IPS-NIHi7 (cell line): ENCODE measurements around the gene SCGN.
"Not testable (repeated sequence)": the region's sequence is repeated elsewhere in the genome, so short reads cannot be mapped to it uniquely, and the experiment has no call there.

Source experiments
- DNase-seq: peaks from one replicate; pipeline ENCODE4 v3.0.0; 2012; ENCODE audit warnings: mixed read lengths; ENCODE audit errors: extremely low spot score

SCGN gene

DNA sequence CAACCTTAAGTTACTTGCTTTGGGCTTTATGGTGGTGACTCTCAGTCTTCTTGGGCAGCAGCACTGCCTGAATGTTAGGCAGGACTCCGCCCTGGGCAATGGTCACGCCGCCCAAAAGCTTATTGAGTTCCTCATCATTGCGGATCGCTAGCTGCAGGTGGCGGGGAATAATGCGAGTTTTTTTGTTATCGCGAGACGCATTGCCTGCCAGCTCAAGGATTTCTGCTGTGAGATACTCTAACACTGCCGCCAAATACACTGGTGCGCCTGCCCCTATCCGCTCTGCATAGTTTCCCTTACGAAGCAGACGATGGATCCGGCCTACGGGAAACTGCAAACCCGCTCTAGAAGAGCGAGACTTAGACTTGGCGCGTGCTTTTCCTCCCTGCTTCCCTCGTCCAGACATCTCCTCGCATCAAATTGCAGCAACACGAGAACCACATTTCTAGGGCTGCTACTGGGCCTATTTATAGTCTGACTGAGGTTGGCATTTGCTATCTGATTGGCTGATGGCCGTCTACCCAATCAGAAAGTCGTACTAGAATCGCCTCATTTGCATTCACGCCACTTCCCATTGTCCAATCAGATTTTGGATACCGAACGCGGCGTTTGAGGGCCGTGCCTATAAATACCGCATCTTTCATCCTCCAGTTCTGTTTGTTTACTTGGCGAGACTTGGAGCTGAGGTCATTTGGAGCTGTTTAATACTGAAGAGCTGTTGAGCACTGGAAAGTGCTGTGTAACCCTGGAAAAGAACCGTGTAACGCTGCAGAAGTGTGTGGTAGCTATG, 74.3 kb downstream of the SCGN start:
- DNase-seq, result no peak

DNA sequence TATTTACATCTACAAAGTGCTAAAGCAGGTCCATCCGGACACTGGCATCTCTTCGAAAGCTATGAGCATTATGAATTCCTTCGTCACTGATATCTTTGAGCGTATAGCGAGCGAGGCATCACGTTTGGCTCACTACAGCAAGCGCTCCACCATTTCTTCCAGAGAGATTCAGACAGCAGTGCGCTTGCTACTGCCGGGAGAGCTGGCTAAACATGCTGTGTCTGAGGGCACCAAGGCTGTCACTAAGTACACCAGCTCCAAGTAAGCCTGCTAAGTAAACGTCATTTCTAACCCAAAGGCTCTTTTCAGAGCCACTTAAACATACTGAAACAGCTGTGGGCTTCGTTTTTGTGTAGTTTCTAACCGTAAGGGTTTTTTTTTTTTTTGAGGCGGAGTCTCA, 75.0 kb downstream of the SCGN start:
- no peak for DNase-seq

DNA sequence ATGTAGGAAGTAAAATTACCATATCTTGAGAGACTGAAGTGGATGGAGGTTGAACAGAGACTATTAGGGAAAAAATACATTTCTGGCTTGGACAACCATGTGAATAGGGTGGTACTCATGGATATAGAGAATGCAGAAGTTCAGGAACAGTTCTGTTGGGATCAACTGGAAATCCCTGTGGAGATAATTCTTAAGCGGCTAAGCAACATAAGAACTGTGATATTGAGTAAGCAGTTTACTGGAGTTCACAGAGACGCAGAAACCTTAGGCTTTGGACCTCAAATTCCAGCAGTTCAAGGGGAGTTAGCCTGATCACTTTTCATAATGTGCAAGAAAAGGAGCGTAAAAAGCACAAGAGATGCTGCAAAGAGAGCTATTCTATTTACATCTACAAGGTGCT, 78.9 kb downstream of the SCGN start:
- DNase-seq, result no peak

DNA sequence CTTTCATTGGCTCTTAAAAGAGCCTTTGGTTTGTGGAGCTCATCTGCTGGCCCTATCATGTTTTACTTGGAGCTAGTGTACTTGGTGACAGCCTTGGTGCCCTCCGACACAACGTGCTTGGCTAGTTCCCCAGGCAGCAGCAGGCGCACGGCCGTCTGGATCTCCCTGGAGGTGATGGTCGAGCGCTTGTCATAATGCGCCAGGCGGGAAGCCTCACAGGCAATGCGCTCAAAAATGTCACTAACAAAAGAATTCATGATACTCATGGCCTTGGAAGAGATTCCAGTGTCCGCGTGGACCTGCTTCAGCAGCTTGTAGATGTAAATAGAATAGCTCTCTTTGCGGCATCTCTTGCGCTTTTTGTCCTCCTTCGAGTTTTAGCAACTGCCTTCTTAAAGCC, 79.7 kb downstream of the SCGN start:
- DNase-seq, result no peak

DNA sequence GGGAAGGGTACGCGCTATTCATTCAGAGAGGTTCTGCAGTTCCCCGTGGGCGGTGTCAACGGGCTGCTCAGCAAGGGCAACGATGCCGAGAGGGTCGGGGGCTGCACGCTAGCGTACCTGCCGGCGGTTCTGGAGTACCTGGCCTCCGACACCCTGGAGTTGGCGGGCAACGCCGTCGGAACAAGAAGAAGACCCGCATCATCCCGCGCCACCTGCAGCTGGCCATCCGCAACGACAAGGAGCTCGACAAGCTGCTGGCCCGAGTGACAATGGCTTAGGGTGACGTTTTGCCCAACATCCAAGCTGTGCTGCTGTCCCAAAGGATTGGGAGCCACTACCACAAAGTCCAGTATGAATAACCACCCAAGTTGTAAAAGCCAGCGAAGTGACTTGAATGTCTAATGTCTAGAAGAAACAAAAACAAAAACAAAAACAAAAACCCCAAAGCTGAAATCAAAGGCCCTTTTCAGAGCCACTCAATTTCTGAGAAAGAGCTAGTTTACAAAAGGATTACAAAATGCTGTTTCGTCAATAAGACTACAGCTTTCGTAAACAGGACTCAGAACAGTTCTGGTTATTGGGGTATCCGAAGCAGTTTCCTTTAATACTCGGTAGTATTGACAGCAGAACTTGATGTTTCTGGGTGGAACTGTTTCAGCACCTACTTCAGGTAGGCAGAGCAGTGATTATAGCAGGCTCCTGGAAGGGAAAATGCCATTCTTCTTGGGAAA, 80.6 kb downstream of the SCGN start:
- peak; percentile 31 for DNase-seq

DNA sequence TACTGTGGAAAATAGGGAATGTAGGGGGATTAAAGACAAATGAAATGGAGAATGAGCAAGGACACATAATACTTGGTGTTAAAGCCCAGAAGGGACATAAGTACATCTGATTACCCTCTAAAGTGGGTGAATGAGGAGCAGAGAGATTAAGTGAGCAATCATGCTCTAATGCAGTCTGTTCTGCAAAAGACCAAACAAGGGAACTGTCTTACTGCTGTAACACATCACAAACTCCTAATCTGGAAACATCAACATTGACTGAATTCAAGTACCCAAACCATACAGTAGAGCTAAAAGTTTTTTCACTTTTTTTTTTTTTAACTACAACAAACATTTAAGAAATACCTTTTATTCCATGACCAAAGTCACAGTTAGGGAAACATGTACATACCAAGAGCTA, 83.2 kb downstream of the SCGN start:
- DNase-seq, result no peak

DNA sequence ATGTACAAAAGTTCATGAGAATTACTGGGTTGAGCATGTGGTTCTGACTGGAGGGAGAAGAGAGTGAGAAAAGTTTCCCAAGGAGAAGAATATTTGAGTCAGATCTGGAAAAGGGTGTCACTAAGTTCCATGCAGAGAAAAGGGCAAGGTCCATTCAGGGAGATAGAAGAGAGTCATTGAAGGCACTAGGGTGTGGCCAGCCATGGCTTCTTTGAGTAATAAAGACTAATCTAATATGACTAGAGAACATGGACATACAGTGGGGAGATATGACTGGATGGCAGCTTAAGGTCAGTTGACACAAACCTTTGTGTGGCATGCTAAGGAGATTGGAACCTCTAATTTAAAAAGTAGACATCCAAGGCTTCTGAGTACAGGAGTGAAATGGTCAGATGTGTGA, 91.9 kb downstream of the SCGN start:
- DNase-seq, result no peak

DNA sequence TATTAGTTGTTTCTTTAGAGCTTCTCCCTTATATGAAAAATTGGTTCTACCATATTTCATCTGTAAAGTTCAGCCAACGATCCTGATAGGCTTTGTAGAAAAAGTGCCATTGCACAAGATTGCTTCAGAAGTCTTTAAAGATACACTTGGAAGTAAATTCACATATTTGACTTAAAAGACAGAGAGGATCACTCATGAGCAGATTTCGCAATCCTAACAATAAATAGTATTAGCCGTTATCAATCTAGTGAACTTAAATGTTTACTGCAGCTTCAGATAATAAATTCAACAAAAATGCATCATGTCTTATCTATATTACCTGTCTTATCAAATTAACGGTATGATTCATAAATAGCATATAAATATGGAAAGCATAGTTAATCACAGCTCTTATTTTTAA, 93.8 kb downstream of the SCGN start:
- DNase-seq, result no peak

DNA sequence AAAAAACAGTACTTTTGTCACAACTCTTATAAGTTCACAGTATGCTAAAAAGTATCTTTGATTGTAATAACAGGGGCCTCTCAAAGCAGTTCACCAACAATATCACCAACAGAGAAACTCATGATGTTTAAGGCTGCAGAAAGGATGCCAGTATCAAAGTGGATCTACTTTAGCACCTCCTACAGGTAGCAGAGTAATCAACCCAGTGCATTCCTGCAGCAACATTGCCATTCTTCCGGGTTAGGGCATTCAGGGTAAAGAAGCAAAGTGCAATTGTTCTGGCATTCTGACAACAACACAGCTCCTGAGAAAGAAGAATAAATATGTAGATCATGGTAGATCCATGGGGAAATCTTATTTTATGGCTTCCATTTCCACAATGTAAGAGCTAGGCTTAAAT, 95.0 kb downstream of the SCGN start:
- DNase-seq, result peak; percentile 44

DNA sequence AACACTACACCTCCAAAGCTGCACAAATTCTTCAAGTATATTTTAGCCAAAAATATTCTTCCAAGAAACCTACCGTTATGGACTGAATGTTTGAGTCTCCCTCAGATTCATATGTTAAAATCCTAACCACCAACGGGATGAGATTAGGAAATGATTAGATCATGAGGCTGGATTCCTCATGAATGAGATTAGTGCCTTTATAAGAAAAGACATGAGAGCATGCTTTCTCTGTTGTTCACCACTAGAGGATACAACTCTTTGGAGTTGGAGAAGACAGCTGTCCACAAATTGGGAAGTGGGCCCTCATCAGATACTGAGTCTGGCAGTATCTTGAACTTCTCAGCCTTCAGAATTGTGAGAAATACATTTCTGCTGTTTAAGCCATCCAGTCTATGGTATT, 95.5 kb downstream of the SCGN start:
- DNase-seq, result no peak

DNA sequence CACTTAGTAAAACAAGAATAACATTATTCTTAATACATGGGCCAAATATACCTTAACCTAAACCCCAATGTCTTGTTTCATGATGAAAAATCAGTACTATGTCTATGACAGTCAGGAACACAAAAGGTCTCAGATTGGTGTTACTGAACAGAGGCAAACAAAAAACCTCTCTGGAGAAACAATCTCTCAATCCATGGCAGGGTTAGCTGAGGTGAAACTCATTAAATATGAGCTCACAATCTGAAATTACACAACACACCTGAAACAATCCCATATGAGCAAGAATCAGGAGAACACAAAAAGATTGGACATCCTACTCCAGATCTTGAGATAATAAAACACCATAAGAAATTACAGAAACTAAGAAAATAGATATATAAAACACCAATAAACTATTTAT, 96.0 kb downstream of the SCGN start:
- no peak for DNase-seq

DNA sequence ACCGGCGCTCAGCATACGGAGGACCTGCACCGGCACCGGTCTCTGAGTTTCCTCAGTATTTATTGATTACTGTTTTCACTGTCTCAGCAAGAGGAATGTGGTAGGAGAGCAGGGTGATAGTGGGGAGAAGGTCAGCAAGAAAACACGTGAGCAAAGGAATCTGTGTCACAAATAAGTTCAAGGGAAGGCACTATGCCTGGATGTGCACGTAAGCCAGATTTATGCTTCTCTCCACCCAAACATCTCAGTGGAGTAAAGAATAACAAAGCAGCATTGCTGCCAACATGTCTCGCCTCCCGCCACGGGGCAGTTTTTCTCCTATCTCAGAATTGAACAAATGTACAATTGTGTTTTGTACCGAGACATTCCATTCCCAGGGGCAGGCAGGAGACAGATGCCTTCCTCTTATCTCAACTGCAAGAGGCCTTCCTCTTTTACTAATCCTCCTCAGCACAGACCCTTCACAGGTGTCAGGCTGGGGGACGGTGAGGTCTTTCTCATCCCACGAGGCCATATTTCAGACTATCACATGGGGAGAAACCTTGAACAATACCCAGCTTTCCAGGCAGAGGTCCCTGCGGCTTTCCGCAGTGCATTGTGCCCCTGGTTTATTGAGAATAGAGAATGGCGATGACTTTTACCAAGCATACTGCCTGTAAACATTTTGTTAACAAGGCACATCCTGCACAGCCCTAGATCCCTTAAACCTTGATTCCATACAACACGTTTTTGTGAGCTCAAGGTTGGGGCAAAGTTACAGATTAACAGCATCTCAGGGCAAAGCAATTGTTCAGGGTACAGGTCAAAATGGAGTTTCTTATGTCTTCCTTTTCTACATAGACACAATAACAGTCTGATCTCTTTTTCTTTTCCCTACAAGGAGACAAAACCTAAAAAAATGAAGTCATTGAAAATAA, 96.8 kb downstream of the SCGN start:
- not testable (repeated sequence) for DNase-seq

DNA sequence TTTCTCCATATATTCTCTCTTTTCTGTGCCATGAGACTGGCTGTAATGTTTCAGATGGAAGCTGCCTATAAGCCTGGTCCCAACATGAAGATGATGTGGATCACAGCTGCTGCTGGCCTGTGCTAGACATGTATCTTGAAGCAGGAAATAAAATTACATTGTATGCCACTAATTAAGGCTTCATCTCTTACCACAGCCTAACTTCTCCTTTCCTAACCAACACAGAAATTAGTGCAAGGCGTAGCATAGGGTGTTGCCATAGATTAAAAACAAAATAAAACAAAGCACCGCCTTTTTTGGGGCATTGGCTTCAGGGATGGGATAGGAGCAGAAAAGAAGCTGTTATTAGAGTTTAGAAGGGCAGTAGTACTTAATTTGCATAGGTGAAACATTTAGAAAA, 97.8 kb downstream of the SCGN start:
- DNase-seq, result no peak

DNA sequence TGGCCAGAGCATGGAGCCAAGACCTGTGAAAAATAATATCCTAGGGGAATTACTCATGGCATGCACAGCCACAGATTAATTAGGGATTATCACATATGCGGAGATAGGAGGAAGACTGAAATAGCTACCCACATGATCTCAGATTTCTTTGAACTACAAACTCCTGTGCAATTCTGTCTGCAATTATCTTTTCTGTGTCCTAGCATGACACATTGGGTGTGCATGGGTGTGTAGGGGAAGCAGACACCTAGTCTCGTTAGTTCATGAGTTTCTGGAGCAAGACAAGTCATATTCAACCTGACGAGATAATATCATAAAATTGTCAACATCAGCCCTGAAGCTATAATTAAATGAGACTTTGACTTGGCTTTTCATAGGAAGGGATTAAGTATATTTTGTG, 98.9 kb downstream of the SCGN start:
- no peak for DNase-seq
